ENCODE measurements around the gene CAD. TPM values are rescaled to one million over a fixed set of nuclear protein-coding genes. Genes with fewer than 3 reads are reported as not detected.
"Not testable (repeated sequence)": the region's sequence is repeated elsewhere in the genome, so short reads cannot be mapped to it uniquely, and the experiment has no call there.

CAD gene
- 10 to 100 TPM; 83.7 to 85.1 TPM for total RNA-seq

DNA sequence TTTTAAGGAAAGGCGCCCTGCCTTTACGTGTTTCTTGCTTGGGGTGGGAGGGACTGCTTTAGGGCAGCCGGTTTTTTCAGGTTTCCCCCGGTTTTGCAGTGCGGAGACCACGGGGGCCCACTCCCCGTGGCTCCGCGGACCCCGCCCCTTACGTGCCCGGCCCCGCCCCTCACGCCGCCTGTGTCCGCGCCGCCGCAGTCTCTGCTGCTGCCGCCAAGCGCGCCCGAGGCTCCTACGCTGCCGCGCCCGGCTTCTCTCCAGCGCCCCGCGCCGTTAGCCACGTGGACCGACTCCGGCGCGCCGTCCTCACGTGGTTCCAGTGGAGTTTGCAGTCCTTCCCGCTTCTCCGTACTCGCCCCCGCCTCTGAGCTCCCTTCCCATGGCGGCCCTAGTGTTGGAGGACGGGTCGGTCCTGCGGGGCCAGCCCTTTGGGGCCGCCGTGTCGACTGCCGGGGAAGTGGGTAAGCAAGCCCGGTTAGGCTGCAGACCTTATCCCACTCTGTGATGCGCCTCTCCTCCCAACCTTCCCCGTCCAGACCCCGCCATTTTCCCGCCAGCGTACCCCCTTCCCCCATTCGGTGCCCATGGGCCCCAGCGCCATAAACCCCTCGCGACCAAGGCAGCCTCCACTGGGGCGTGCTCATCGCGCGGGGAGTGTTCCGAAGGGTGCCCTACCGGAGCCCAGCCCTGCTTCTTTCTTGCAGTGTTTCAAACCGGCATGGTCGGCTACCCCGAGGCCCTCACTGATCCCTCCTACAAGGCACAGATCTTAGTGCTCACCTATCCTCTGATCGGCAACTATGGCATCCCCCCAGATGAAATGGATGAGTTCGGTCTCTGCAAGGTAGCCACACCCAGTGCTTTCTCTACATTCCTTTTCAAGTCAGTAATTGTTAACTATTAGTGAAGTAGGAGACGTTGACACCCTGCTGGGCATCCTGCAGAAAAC is at the start of gene CAD:
Gene CAD (plus strand): TSS at position 197 of the 949 bp plus-strand sequence. CDS start 183 bp downstream, at position 380.
- peaks cover 52% of the 10 kb centered on the region for H3K4me1 Mint-ChIP-seq (ENCODE audit: low read depth)
- H3K4me3 Mint-ChIP-seq: peak within 1 kb of the TSS; percentile 97
- H3K36me3 Mint-ChIP-seq (ENCODE audit: low read depth): peaks cover 75% of the 10 kb centered on the region
- ATAC-seq: peak; percentile 89
- H3K9me3 Mint-ChIP-seq (ENCODE audit: insufficient read depth): no peaks in the 10 kb centered on the region
- peak within 1 kb of the TSS; percentile 95 for H3K27ac Mint-ChIP-seq
- POLR2A ChIA-PET: interaction anchor here (0.5 to 1.5 kb wide), 3 partner anchors 143 to 308 kb away, joined by 3 to 4 read pairs (median 4); no protein-coding TSS in a partner anchor
- CTCF ChIA-PET: interaction anchor here (1.1 kb wide), 1 partner anchor 84 kb away, joined by 4 read pairs; no protein-coding TSS in a partner anchor
- DNase-seq: peak; percentile 90
- H3K27me3 Mint-ChIP-seq (ENCODE audit: low read depth): no peaks in the 10 kb centered on the region

GRCh38 chr2:27170581-27171337 is 46.4 kb upstream of the CAD start:
- H3K27ac Mint-ChIP-seq: no peak overlapping the region
- DNase-seq (no peak), ATAC-seq (no peak)
- ChIA-PET POLR2A (interaction anchor here (1.1 kb wide), 1 partner anchor 9 kb away, joined by 3 read pairs; no protein-coding TSS in a partner anchor), CTCF (interaction anchor here (0.7 to 3.5 kb wide), 16 partner anchors 10 to 209 kb away, joined by 3 to 24 read pairs (median 6); partner anchors contain the start of genes PREB and TRIM54)
- H3K4me1 Mint-ChIP-seq (ENCODE audit: low read depth): peaks cover 7% of the 10 kb centered on the region
- H3K9me3 Mint-ChIP-seq (ENCODE audit: insufficient read depth): no peaks in the 10 kb centered on the region
- no peak overlapping the region for H3K4me3 Mint-ChIP-seq
- H3K36me3 Mint-ChIP-seq (ENCODE audit: low read depth): no peaks in the 10 kb centered on the region
- peaks cover 14% of the 10 kb centered on the region for H3K27me3 Mint-ChIP-seq (ENCODE audit: low read depth)

GRCh38 chr2:27171351-27171848 is 45.8 kb upstream of the CAD start:
- CTCF ChIA-PET: interaction anchor here (0.9 to 3.5 kb wide), 6 partner anchors 9 to 131 kb away, joined by 3 to 24 read pairs (median 10); partner anchors contain the start of genes PREB and TRIM54
- Mint-ChIP-seq H3K4me1 (ENCODE audit: low read depth) (peaks cover 7% of the 10 kb centered on the region), H3K36me3 (ENCODE audit: low read depth) (no peaks in the 10 kb centered on the region), H3K27me3 (ENCODE audit: low read depth) (peaks cover 18% of the 10 kb centered on the region), H3K27ac (no peak overlapping the region), H3K4me3 (no peak overlapping the region), H3K9me3 (ENCODE audit: insufficient read depth) (no peaks in the 10 kb centered on the region)
- POLR2A ChIA-PET: no interaction called here
- no peak for DNase-seq
- ATAC-seq: no peak

DNA sequence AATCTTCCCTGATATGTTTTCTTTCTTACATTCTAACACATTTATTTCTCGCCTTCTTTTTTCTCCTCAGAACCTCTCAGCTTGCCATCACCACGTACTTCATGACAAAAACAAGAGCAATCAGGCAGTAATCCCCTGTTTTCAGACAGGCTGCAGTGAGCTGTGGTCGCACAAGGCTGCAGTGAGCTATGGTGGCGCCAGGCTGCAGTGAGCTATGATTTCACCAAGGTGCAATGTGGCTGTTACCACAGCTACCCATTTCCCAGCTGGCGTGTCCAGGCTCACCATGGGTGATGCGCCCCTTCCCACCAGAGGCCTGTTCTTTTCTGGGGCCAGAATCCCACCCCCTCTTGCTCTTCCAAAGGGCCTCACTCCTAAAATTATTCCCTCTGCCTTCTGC is 42.5 kb upstream of the CAD start:
- ChIA-PET POLR2A (no interaction called here), CTCF (interaction anchor here (0.6 to 1.8 kb wide), 2 partner anchors 17 to 216 kb away, joined by 3 to 8 read pairs; no protein-coding TSS in a partner anchor)
- Mint-ChIP-seq H3K9me3 (ENCODE audit: insufficient read depth) (no peaks in the 10 kb centered on the region), H3K4me3 (no peak overlapping the region), H3K27ac (no peak overlapping the region), H3K36me3 (ENCODE audit: low read depth) (no peaks in the 10 kb centered on the region), H3K4me1 (ENCODE audit: low read depth) (peaks cover 2% of the 10 kb centered on the region), H3K27me3 (ENCODE audit: low read depth) (peaks cover 31% of the 10 kb centered on the region)
- DNase-seq: no peak
- no peak for ATAC-seq

DNA sequence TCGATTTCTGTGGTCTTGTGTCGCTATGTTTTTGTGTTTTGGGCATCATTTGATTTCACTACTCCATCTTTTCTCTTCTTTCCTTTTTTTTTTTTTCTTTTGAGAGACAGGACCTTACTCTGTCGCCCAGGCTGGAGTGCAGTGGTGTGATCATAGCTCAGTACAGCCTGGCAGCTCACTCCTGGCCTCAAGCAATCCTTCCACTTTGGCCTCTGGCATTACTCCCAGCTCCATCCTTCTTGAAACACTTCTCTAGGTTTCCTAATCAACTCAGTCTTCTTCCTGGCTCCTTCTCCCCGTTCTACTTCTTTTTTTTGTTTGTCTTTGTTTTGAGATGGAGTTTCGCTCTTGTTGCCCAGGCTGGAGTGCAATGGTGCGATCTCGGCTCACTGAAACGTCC is 41.8 kb upstream of the CAD start:
- no peak overlapping the region for H3K4me3 Mint-ChIP-seq
- ChIA-PET POLR2A (interaction anchor here (0.6 kb wide), 2 partner anchors 29 to 38 kb away, joined by 3 to 4 read pairs; no protein-coding TSS in a partner anchor), CTCF (interaction anchor here (0.6 to 1.8 kb wide), 2 partner anchors 16 to 216 kb away, joined by 3 to 8 read pairs; no protein-coding TSS in a partner anchor)
- peaks cover 33% of the 10 kb centered on the region for H3K27me3 Mint-ChIP-seq (ENCODE audit: low read depth)
- H3K36me3 Mint-ChIP-seq (ENCODE audit: low read depth): no peaks in the 10 kb centered on the region
- no peaks in the 10 kb centered on the region for H3K9me3 Mint-ChIP-seq (ENCODE audit: insufficient read depth)
- H3K4me1 Mint-ChIP-seq (ENCODE audit: low read depth): peaks cover 2% of the 10 kb centered on the region
- ATAC-seq (no peak), DNase-seq (no peak)
- H3K27ac Mint-ChIP-seq: no peak overlapping the region

- H3K27ac Mint-ChIP-seq; DNase-seq; H3K4me3 Mint-ChIP-seq; H3K9me3 Mint-ChIP-seq (ENCODE audit: insufficient read depth); H3K4me1 Mint-ChIP-seq (ENCODE audit: low read depth); H3K36me3 Mint-ChIP-seq (ENCODE audit: low read depth); ATAC-seq: not testable (repeated sequence)
- peaks cover 33% of the 10 kb centered on the region for H3K27me3 Mint-ChIP-seq (ENCODE audit: low read depth)
- CTCF ChIA-PET: interaction anchor here (1.8 kb wide), 1 partner anchor 16 kb away, joined by 8 read pairs; no protein-coding TSS in a partner anchor
- POLR2A ChIA-PET: interaction anchor here (0.6 kb wide), 1 partner anchor 38 kb away, joined by 4 read pairs; no protein-coding TSS in a partner anchor
These were observed 41.4 kb upstream of the CAD start for GRCh38 chr2:27175781-27176180.

DNA sequence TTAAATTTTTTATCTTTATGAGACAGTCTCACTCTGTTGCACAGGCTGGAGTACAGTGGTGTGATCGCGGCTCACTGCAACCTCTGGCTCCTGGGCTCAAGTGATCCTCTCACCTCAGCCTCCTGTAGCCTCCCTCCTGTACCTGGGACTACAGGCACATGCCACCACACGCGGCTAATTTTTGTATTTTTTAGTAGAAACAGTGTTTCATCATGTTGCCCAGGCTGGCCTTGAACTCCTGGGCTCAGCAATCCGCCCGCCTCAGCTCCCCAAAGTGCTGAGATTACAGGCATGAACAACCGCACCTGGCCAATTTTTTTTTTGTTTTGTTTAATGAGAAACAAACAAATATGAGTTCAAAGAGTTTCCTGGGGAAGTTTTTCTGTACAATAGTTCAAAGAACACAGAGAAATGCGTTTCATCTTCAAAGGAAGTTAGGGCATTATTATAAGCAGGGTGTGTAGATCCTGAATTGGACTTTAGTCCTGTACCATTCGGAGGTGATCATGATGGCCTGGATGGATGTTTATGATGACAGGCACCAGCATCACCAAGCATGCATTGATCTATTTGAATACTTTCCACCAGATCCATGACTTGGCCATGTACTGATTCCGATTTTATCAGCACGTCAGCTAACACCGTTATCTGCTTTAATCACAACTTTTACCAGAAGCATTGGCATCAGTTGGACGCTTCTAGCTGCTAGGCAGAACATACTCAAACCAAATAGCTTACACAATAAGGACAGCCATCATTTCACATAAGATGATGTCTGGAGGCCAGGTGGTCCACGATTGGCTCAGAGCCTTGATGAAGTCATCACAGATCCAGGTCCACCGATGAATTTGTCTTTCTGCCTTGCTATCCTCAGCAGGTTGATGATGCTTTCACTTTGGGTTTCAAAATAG is 39.5 kb upstream of the CAD start:
- H3K9me3 Mint-ChIP-seq (ENCODE audit: insufficient read depth): no peaks in the 10 kb centered on the region
- no peak overlapping the region for H3K27ac Mint-ChIP-seq
- no peak for ATAC-seq
- no peak for DNase-seq
- H3K36me3 Mint-ChIP-seq (ENCODE audit: low read depth): no peaks in the 10 kb centered on the region
- no peak overlapping the region for H3K4me3 Mint-ChIP-seq
- ChIA-PET CTCF (interaction anchor here (1.8 kb wide), 1 partner anchor 8 kb away, joined by 6 read pairs; no protein-coding TSS in a partner anchor), POLR2A (no interaction called here)
- H3K4me1 Mint-ChIP-seq (ENCODE audit: low read depth): no peaks in the 10 kb centered on the region
- H3K27me3 Mint-ChIP-seq (ENCODE audit: low read depth): peaks cover 36% of the 10 kb centered on the region

- Mint-ChIP-seq H3K36me3 (ENCODE audit: low read depth) (no peaks in the 10 kb centered on the region), H3K27me3 (ENCODE audit: low read depth) (peaks cover 36% of the 10 kb centered on the region), H3K9me3 (ENCODE audit: insufficient read depth) (no peaks in the 10 kb centered on the region), H3K4me3 (no peak overlapping the region), H3K4me1 (ENCODE audit: low read depth) (no peaks in the 10 kb centered on the region), H3K27ac (no peak overlapping the region)
- ATAC-seq (no peak), DNase-seq (no peak)
- POLR2A ChIA-PET: no interaction called here
- CTCF ChIA-PET: interaction anchor here (1.8 kb wide), 1 partner anchor 9 kb away, joined by 6 read pairs; no protein-coding TSS in a partner anchor
These were observed 38.7 kb upstream of the CAD start for GRCh38 chr2:27178469-27178868.

GRCh38 chr2:27179344-27180000 is 37.7 kb upstream of the CAD start:
- ChIA-PET CTCF (interaction anchor here (1.8 to 2.1 kb wide), 2 partner anchors 9 to 10 kb away, joined by 6 to 11 read pairs; no protein-coding TSS in a partner anchor), POLR2A (no interaction called here)
- peaks cover 2% of the 10 kb centered on the region for H3K4me1 Mint-ChIP-seq (ENCODE audit: low read depth)
- H3K36me3 Mint-ChIP-seq (ENCODE audit: low read depth): no peaks in the 10 kb centered on the region
- H3K9me3 Mint-ChIP-seq (ENCODE audit: insufficient read depth): no peaks in the 10 kb centered on the region
- DNase-seq (no peak), ATAC-seq (no peak)
- peaks cover 43% of the 10 kb centered on the region for H3K27me3 Mint-ChIP-seq (ENCODE audit: low read depth)
- no peak overlapping the region for H3K4me3 Mint-ChIP-seq
- H3K27ac Mint-ChIP-seq: no peak overlapping the region

- POLR2A ChIA-PET: no interaction called here
- H3K27me3 Mint-ChIP-seq (ENCODE audit: low read depth): peaks cover 47% of the 10 kb centered on the region
- H3K4me3 Mint-ChIP-seq: no peak overlapping the region
- no peaks in the 10 kb centered on the region for H3K9me3 Mint-ChIP-seq (ENCODE audit: insufficient read depth)
- H3K36me3 Mint-ChIP-seq (ENCODE audit: low read depth): no peaks in the 10 kb centered on the region
- CTCF ChIA-PET: no interaction called here
- peaks cover 2% of the 10 kb centered on the region for H3K4me1 Mint-ChIP-seq (ENCODE audit: low read depth)
- no peak overlapping the region for H3K27ac Mint-ChIP-seq
- ATAC-seq: no peak
- no peak for DNase-seq
These were observed 34.8 kb upstream of the CAD start for GRCh38 chr2:27182346-27182745.

All from activated CD8-positive, alpha-beta T cell treated with anti-CD3 and anti-CD28 coated beads, Interleukin-2, amount 10 ng/mL, durations not matched to agents 7 days and 5 days (primary cell).